ENCODE results near the gene SLC7A6. TPM values are rescaled to one million over a fixed set of nuclear protein-coding genes. Genes with fewer than 3 reads are reported as not detected.

The SLC7A6 gene
- total and polyA plus RNA-seq, 2 of the 13 experiments (the other 11 are each of a cell fraction or from before 2014, with no cell fraction given) = 35.8 to 70.8 TPM

GRCh38 chr16:68332411-68333121 is 68.2 kb downstream of the SLC7A6 start (continued):
- peak; percentile 42; the same call in 1 of the 2 replicates for TF ChIP-seq ARID5B (CRISPR knock-in tag; IDR thresholded peaks at IDR 0.05)
- TF ChIP-seq GATAD2A (CRISPR knock-in tag; IDR thresholded peaks at IDR 0.05) = peak; percentile 61
- no peak for TF ChIP-seq RNF2 (conservative IDR thresholded peaks at IDR 0.05; ENCODE audit: low read depth)
- TF ChIP-seq TCF12 (IDR thresholded peaks at IDR 0.05) = no peak
- TF ChIP-seq TCF12 (CRISPR knock-in tag; IDR thresholded peaks at IDR 0.05) = no peak
- peak; percentile 29; the same call in 1 of the 2 replicates for TF ChIP-seq ATF2 (CRISPR knock-in tag; IDR thresholded peaks at IDR 0.05)
- no peak for TF ChIP-seq USF2 (IDR thresholded peaks at IDR 0.05; ENCODE audit: low read depth, low read length)
- no peak for TF ChIP-seq USF2 (CRISPR knock-in tag; IDR thresholded peaks at IDR 0.05; ENCODE audit: borderline replicate concordance)
- peak; percentile 89 for TF ChIP-seq PPARG (CRISPR knock-in tag; conservative IDR thresholded peaks at IDR 0.05)
- TF ChIP-seq NBN (conservative IDR thresholded peaks at IDR 0.05) = no peak
- no peak for TF ChIP-seq LCORL (IDR thresholded peaks at IDR 0.05)
- TF ChIP-seq LCORL (CRISPR knock-in tag; IDR thresholded peaks at IDR 0.05) = 0 out of 2 replicates have a peak, but pooled peaks have one; percentile 23
- no peak for TF ChIP-seq SOX6 (IDR thresholded peaks at IDR 0.05)
- TF ChIP-seq SOX6 (CRISPR knock-in tag; IDR thresholded peaks at IDR 0.05) = peak; percentile 44; the same call in 1 of the 2 replicates
- peak; percentile 38; the same call in 1 of the 2 replicates for TF ChIP-seq ZFX (CRISPR knock-in tag; IDR thresholded peaks at IDR 0.05; ENCODE audit: low read depth)
- no peak; the same call in none of the 2 replicates for TF ChIP-seq RARA (CRISPR knock-in tag; IDR thresholded peaks at IDR 0.05)
- TF ChIP-seq MIXL1 (CRISPR knock-in tag; IDR thresholded peaks at IDR 0.05) = peak; percentile 71
- TF ChIP-seq ZFY (CRISPR knock-in tag; IDR thresholded peaks at IDR 0.05) = peak; percentile 52
- no peak for TF ChIP-seq PAX8 (CRISPR knock-in tag; IDR thresholded peaks at IDR 0.05; ENCODE audit: borderline replicate concordance)
- 0 out of 2 replicates have a peak, but pooled peaks have one; percentile 5 for TF ChIP-seq ZBTB20 (CRISPR knock-in tag; IDR thresholded peaks at IDR 0.05; ENCODE audit: borderline replicate concordance, low read depth)
- no peak for TF ChIP-seq ZNF512B (CRISPR knock-in tag; IDR thresholded peaks at IDR 0.05; ENCODE audit: borderline replicate concordance)
- no peak for TF ChIP-seq NFYC (CRISPR knock-in tag; IDR thresholded peaks at IDR 0.05)
